GM19035 (cell line): ENCODE data around the gene TMEM151A.
A peak's percentile ranks its signal among the peaks of the same experiment; 100 is the strongest.
"Not testable (repeated sequence)": the region's sequence is repeated elsewhere in the genome, so short reads cannot be mapped to it uniquely, and the experiment has no call there.

Experiments
- ATAC-seq: cut with Tn5 transposase; IDR thresholded peaks from one replicate; pipeline ENCODE4 v1.9.1; 2021; ENCODE audit not compliant: unreplicated experiment

TMEM151A gene

DNA sequence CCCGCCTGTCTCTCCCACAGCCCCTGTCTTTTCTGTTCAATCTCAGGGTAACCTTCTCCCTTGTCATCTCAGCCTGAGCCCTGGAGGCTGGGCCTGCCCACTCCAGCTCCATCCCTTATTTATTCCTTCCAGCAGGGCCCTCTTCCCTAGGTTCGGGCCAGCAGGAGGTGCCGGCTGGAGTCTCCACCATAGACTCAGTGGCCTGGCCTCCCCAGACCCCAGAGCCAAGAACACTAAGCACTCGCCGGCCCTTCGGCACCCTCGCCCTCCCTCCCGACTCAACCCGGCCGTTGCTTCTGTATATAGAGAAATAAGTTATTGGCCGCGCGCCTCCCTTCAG is 24.7 kb upstream of the TMEM151A start:
- peak; percentile 0 for ATAC-seq

DNA sequence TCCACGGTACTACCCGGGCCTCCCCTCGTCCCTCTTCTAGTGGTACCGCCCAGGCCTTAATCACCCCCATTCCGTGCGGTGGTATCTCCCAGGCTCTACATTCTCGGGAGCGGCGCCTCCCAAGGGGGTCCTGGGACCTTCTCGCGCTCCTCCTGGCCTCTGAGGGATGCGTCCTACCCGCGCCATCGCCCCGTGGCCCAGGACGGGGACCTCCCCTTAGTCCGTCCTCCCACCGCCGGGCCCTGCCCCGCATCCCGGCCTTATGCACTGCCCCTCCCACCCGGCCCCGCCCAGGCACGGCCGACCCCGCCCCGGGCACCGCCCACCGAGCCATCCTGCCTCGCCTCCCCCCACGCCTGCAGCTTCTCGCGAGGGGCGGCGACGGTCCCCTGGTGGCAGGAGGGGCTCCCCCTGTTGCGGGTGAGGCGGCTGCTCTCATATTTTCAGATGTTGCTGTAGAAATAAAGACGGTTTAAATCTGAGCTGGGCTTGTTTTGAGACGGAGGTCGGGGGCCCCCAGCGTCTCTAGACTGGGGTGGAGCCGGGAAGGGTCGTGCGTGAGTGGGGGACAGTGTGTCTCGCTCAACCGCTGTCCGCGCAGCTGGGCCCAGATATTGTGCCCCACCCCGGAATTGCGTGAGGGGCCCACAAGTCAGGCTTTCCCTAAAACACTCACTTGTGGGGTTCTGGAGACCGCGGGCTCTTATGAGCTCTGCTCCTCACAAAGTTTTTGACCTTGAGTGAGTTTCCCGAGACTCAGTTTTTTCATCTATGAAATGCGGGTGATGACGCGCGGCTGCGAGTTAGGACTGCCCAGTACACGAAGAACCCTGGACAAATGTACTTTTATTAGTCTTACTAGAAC is 24.1 kb upstream of the TMEM151A start:
- peak; percentile 45 for ATAC-seq

DNA sequence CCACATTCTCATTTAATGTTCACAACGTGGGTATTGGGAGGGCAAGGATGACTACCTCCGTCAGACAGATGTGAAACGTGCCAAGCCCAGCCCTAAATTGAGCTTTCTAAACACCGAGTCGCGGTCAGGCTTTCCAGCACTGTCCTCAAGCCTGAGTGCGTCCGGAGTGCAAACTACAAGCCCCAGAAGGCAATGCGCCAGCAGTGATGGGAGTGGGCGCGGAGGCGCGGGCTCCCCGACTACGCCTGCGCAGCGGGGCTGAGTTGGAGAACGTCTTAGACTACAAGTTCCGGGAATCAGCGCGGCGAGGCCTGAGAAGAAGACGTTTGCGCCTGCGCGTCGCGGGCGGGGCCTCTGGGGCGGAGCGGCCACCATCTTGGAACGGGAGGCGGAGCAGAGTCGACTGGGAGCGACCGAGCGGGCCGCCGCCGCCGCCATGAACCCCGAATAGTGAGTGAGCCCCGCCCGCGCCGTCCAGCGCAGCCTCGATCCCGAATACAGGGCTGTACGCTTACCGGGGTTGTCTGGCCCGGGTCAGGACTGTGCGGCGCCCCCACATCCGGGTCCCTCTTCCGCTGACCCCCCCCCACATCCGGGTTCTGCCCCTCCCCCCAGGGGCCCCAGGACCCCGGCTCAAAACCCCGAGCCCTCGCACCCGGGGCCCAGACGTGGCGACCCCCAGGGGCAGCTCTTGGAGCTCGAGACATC is 23.3 kb upstream of the TMEM151A start, which contains the start of gene RAB1B:
Gene RAB1B, plus strand, starts transcription at position 396 of the 708 bp plus-strand sequence. Its CDS starts 41 bp downstream, at position 437.
- ATAC-seq: peak; percentile 85

DNA sequence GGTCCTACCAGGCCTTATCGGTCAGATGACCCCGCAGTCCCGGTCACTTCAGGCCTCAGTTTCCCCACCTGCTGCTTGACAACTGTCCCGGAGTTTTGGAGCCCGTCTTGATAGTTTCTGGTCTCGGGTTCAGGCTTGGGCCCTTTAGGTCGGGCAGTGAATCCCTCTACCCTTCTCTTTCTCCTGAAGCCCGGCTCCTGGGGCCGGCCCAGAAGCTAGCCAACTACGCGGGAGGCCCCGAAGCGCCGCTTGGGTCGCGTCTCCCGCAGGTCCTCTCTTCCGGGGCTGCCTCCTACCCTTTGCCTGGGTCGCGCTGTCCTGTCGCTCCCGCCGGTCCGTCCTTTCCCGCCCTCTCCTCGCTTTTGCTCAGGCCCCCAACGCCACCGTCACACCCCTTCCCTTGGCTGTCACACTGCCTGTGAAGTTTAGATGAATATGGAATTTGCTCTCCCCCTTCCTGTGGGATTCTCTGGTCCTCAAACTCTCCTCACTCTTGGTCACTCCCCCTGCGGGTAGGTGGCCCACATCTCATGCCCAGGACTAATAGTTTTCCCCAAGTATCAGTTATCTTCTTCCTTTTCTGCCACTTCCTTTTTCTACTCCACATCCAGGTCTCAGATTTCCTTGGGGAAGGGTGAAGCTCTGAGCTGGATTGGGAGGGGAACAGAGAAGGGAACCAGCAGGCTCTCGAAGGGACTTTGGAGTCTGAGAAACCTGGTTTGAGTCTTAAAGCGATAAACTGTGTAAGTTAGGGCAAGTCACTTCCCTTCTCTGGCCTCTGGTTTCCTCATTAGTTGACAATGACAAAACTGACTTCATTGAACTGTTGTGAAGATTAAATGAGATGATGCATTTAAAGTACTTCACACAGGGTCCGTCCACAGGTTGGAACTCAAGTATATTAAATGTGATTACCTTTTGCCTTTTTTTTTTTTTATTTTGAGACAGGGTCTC is 22.5 kb upstream of the TMEM151A start:
- no peak for ATAC-seq

DNA sequence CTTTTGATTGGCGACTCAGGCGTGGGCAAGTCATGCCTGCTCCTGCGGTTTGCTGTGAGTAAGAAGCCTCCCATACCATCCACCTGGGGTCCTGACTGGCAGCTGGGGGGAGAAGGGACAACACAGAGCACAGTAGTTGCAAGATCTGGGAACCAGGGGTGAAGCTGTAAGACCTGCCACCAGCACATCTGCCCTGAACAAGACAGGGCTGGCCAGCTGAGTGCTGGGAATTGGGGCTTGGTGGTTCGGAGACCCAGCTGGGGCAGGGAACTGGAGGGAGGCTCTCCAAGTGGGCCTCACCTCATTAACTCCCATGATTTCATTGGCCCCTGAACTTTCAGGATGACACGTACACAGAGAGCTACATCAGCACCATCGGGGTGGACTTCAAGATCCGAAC is 19.9 kb upstream of the TMEM151A start:
- ATAC-seq: no peak

DNA sequence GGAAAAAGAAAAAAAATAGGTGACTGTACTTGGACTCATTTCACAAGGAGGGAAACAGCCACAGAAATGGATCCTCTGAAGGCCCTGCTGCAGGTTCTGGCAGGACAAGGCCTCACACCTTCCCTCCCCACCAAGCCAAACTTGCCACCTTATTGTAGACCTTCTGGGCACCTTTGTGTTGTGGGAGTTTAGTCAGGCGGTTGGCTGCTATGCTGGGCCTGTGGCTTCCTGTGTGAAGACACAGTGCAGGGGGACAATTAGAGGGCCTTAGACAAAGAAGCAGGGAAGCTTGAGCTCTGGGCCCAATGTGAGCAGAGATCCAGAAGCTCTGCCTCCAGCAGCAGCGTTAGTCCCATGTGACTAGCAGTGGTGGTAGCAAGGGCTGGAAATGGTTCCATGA is 19.1 kb upstream of the TMEM151A start:
- ATAC-seq: no peak

DNA sequence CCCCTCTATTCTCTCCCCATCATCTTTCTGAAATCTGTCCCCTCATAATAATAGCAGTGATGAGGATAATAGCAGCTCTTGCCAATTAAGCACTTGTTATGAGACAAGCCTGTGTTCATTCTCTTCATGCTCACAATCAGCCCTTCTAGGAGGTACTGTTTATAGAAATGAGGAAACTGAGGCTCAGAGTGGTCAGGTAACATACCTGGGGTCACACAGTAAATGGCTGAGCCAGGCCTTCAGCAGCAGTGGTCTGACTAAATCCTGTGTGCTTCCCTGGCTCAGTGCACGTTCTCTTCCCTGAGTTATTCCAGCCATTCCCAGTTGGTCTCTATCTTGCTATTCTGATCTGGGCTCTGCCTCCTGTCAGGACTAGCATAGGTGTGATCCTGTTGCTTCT is 17.5 kb upstream of the TMEM151A start:
- ATAC-seq: no peak

DNA sequence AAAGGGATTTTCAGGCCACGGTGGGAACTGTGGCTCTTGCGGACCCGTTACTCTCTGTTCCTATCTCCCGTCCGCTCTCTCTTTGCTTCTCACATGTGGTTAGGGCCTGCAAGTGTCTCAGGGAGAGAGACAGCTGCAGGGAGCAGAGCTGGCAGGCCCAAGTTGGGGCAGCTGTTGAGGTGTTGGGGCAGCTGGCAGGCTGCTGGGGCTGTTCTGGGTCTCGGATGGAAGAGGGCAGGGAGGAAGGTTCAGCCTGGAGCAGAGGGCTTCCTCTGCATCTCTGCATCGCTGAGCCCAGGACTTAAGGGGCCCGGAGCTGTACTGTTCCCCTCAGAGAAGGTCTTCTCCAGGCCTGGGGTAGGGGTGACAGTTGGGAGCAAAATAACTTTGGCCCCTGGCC is 16.3 kb upstream of the TMEM151A start:
- no peak for ATAC-seq

DNA sequence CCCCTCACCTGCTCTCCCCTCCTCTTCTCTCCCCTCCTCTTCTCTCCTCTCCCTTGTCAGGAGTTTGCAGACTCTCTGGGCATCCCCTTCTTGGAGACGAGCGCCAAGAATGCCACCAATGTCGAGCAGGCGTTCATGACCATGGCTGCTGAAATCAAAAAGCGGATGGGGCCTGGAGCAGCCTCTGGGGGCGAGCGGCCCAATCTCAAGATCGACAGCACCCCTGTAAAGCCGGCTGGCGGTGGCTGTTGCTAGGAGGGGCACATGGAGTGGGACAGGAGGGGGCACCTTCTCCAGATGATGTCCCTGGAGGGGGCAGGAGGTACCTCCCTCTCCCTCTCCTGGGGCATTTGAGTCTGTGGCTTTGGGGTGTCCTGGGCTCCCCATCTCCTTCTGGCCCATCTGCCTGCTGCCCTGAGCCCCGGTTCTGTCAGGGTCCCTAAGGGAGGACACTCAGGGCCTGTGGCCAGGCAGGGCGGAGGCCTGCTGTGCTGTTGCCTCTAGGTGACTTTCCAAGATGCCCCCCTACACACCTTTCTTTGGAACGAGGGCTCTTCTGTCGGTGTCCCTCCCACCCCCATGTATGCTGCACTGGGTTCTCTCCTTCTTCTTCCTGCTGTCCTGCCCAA is 15.6 kb upstream of the TMEM151A start:
- no peak for ATAC-seq

DNA sequence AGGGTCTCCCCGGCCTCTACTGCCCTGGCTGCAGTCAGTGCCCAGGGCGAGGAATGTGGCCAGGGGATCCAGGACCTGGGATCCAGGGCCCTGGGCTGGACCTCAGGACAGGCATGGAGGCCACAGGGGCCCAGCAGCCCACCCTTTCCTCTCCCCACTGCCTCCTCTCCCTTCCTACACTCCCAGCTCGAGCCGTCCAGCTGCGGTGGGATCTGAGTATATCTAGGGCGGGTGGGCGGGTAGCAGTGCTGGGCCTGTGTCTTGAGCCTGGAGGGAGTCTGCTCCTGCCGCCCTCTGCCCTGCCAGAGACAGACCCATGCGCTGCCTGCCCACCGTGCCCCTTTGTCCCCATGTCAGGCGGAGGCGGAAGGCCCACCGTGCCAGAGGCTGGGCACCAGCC is 15.1 kb upstream of the TMEM151A start:
- ATAC-seq: not testable (repeated sequence)

DNA sequence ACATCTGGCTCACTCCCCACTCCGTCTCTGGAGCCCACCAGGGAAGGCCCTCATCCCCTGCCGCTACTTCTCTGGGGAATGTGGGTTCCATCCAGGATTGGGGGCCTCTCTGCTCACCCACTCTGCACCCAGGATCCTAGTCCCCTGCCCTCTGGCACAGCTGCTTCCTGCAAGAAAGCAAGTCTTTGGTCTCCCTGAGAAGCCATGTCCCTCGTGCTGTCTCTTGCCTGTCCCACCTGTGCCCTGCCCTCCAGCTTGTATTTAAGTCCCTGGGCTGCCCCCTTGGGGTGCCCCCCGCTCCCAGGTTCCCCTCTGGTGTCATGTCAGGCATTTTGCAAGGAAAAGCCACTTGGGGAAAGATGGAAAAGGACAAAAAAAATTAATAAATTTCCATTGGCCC is 14.6 kb upstream of the TMEM151A start:
- not testable (repeated sequence) for ATAC-seq

DNA sequence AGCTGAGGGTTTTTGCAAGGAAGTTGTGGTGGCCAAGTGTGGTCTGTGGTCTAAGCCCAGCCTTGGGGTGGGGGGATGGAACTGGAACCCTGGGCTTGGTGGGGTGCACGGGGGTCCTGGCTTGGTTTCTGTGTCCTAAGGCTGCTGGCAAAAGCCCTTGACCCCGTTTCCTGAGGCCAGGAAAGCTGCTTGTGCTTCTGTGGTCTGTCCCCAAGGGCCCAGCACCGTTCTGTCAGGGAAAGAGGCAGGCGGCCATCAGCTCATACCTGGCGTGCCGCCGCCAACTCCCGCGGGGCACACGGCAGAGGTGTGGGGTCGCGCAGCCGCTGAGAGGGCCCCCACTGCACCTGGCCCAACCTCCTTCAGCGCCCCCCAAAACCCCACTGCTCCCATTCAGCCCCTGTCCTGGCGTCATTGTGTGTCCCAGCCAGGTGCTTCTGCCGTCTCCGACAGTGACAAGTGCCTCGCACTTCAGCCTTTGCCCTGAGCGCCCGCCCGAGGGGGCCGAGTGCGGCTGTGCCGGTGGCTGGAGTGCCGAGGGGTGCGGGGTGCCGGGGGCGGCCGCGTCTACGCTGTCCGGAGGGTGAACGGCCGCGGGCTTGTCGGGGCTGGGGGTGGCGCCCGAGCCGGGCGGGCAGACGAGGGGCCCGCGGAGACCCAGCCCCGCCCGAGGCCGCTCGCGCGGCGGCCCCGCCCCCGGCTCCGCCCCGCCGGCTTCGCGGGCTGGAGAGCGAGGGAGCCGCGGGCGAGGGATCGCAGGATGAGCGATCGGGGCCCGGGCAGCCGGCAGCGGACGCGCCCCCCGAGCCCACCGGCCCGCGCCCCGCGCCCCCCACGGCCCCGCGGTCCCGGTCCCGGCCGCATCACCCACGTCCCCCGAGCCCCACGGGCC is 14.0 kb upstream of the TMEM151A start, which contains the start of gene CNIH2:
Gene CNIH2, plus strand, starts transcription at position 705 of the 892 bp plus-strand sequence. CDS start 282 bp downstream, outside the sequence.
- no peak for ATAC-seq

DNA sequence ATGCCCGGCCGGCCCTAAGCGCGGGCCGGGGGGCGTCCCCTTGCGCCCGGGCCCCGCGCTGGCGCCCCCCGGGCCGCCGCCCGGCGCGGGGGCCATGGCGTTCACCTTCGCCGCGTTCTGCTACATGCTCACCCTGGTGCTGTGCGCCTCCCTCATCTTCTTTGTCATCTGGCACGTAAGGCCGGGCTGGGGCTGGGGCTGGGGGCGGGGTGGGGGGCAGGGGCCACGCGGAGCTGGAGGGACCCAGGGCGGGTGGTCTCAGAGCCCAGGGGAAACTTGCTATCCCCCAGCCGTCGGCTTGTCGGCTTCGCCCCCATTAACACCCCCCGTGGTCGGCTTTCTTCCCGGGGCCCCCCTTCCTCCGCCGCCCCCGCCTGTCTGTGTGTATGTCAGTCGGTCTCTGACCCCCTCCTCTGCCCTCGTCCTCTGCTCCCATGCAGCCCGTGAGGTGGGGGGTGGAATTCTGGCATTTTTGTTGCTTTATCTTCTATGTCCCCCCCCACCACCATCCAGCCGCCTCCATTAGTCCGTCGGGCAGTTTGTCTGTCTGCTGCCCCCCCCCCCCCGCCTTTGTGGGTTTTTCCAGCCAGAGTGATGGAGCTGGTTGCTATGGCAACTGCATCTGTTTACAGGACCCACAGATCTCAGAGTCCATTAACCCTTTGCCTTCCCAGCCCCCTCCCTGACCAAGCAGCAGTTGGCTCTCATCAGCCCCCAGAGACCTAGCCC is 13.2 kb upstream of the TMEM151A start:
- ATAC-seq: no peak

DNA sequence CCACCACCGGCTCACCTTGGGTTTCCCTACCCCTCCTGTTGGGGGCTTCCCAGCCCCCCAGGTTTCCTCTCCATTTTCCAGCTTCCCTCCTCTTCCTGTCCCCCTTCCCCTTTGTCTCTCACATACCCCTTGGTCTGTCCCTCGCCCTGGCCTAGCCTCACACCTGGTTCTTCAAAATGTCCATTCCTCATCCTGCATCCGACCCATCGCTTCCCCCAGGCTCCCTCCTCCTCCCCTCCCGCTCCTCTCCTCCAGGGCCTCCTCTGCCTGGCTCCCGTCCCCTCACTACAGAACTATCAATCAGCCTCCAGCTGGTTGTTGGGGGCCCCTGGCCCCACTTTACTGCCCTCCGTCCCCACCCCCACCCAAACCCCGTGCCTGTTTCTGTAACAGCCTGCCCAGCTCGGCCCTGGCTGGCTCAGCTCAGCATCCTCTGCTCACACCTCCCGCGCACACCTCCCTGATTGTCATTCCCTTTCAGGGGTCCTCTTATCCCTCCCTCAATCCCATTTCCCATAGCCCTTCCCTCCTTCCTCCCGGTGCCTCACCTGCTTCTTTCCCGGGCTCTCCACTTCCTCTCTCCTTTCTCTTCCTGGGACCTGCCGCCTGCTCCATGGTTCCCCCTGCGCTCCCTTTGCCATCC is 12.5 kb upstream of the TMEM151A start:
- ATAC-seq: no peak

DNA sequence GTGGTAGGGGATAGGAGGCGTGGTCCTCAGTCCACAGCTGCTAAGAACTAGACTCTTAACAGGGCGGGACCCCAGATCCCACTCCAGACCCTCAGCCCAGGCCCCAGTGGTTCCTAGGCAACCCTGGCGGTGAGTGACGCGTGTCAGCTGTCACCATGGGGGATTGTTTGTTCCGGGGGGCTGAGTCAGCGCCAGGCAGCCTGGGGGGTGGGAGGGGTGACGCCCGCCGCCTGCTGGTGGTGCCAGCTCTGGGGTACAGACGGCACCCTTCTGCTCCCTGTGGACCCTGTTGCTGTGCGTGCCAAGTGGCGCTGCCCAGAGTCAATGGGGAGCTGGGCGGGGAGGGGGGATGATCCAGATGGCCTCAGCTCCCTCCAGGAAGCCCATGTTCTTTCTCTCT is 11.3 kb upstream of the TMEM151A start:
- ATAC-seq: no peak

DNA sequence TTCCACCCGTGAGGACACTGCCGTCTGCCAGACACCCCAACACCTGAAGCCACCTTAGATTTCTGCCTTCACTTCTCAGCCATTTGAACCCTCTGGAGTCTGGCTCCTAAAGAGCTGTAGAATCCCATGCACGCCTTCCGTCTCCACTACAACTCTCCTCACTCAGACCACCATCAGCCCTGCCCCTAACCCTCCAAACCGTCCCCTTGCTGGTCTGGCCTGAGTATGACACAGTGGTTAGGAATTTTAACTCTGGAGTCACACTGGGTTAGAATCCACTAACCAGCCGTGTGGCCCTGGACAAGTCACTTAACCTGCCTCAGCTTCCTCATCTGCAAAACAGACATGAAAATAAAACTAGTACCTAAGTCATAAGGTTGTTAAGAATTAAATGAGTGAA is 10.7 kb upstream of the TMEM151A start:
- ATAC-seq: no peak

DNA sequence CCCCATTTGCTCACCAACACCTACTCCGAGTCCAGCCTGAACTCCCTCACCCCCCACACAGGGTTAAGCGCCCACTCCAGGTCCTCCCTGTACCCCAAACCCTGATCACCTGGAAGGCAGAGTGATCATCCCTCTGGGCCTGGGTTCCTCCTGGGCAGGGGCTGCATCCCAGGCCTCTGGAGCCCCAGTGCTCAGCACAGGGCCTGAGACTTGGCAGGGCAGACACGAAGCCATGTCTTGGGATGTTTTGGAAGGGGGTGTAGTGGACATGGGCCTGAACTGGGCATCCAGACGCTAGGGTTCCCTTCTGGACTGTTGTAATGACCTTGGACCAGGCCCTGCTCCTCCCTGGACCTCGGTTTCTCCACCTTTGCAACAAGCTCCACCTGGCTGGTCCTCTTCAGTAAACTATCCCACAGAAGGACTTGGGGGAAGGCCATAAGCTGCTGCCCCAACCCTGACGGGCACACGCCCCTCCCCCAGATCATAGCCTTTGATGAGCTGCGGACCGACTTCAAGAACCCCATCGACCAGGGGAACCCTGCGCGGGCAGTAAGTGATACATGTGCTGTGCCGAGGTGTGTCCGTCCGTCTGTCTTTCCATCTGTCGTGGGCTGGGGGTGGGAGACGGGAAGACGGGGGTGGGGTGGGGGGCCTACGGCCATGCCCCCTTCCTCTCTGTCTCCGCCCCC is 9.8 kb upstream of the TMEM151A start:
- no peak for ATAC-seq
